Measurements from ENCODE around the gene STMND1.

STMND1 gene

GRCh38 chr6:17058550-17058949 is 43.3 kb upstream of the STMND1 start:
- H3K27ac ChIP-seq (replicated peaks) = no peak overlapping the region
- no peak for DNase-seq (ENCODE audit: low read depth in 1 of 2, low spot score in 1 of 2)
- H3K4me3 ChIP-seq (replicated peaks; ENCODE audit: insufficient read depth, low read length) = no peak overlapping the region
- TF ChIP-seq REST (IDR thresholded peaks at IDR 0.05; ENCODE audit: insufficient replicate concordance, low read depth) (no peak), GABPA (IDR thresholded peaks at IDR 0.05; ENCODE audit: low read depth) (no peak), SPI1 (IDR thresholded peaks at IDR 0.05; ENCODE audit: borderline replicate concordance, low read depth) (no peak), CTCF (IDR thresholded peaks at IDR 0.05; ENCODE audit: insufficient read depth, low read length) (no peak), POLR2AphosphoS5 (IDR thresholded peaks at IDR 0.05; ENCODE audit: low read depth) (no peak)
- H3K27me3 ChIP-seq (ENCODE audit: insufficient read depth, poor library complexity, severe bottlenecking) = no peaks in the 10 kb centered on the region

GRCh38 chr6:17059022-17059421 is 42.8 kb upstream of the STMND1 start:
- H3K27ac ChIP-seq (replicated peaks) = no peak overlapping the region
- TF ChIP-seq REST (IDR thresholded peaks at IDR 0.05; ENCODE audit: insufficient replicate concordance, low read depth) (no peak), GABPA (IDR thresholded peaks at IDR 0.05; ENCODE audit: low read depth) (no peak), POLR2AphosphoS5 (IDR thresholded peaks at IDR 0.05; ENCODE audit: low read depth) (no peak), CTCF (IDR thresholded peaks at IDR 0.05; ENCODE audit: insufficient read depth, low read length) (no peak), SPI1 (IDR thresholded peaks at IDR 0.05; ENCODE audit: borderline replicate concordance, low read depth) (no peak)
- DNase-seq (ENCODE audit: low read depth in 1 of 2, low spot score in 1 of 2) = no peak
- no peaks in the 10 kb centered on the region for H3K27me3 ChIP-seq (ENCODE audit: insufficient read depth, poor library complexity, severe bottlenecking)
- H3K4me3 ChIP-seq (replicated peaks; ENCODE audit: insufficient read depth, low read length) = no peak overlapping the region

- Histone ChIP-seq H3K4me3 (replicated peaks; ENCODE audit: insufficient read depth, low read length) (no peak overlapping the region), H3K27ac (replicated peaks) (no peak overlapping the region), H3K27me3 (ENCODE audit: insufficient read depth, poor library complexity, severe bottlenecking) (no peaks in the 10 kb centered on the region)
- no peak for TF ChIP-seq REST (IDR thresholded peaks at IDR 0.05; ENCODE audit: insufficient replicate concordance, low read depth)
- no peak for TF ChIP-seq GABPA (IDR thresholded peaks at IDR 0.05; ENCODE audit: low read depth)
- TF ChIP-seq CTCF (IDR thresholded peaks at IDR 0.05; ENCODE audit: insufficient read depth, low read length) = no peak
- no peak for TF ChIP-seq SPI1 (IDR thresholded peaks at IDR 0.05; ENCODE audit: borderline replicate concordance, low read depth)
- no peak for TF ChIP-seq POLR2AphosphoS5 (IDR thresholded peaks at IDR 0.05; ENCODE audit: low read depth)
- no peak for DNase-seq (ENCODE audit: low read depth in 1 of 2, low spot score in 1 of 2)
Measured at GRCh38 chr6:17059850-17060249, 42.0 kb upstream of the STMND1 start.

All from HL-60 (cell line).